Measurements from ENCODE around the gene G3BP2.

- no peak for TF ChIP-seq CTCF (IDR thresholded peaks at IDR 0.05; ENCODE audit: low read depth, low read length)
- no peak for TF ChIP-seq POLR2A (IDR thresholded peaks at IDR 0.05; ENCODE audit: extremely low read depth, insufficient read length)
- no peak for TF ChIP-seq MAX (IDR thresholded peaks at IDR 0.05; ENCODE audit: low read depth, low read length)
- TF ChIP-seq MYC (IDR thresholded peaks at IDR 0.05; ENCODE audit: low read depth, low read length) = no peak
These were observed 39.4 kb downstream of the G3BP2 start for GRCh38 chr4:75633846-75634245.
